Adrenal gland (tissue), 5 donors: ENCODE data around the gene CERS3.

Experiments used
- CTCF ChIP-seq, 6 experiments: fragments of 450-650 bp in 4 of 6; fragments of 200-600 bp in 2 of 6; sonication (generic) in 1 of 6; IDR thresholded peaks; 1 replicate in 5 of 6; 2 replicates in 1 of 6; pipeline versions ENCODE4 v1.5.1 to v1.8.0; 2016 to 2021; ENCODE audit warnings: antibody characterized with exemption in 6 of 6, mild to moderate bottlenecking in 2 of 6, moderate library complexity in 1 of 6
- POLR2A ChIP-seq, 2 donors: fragments of 450-650 bp; IDR thresholded peaks; one replicate each; pipeline ENCODE4 v1.6.1; 2017; ENCODE audit warnings: antibody characterized with exemption in 2 of 2, mild to moderate bottlenecking in 2 of 2, moderate library complexity in 1 of 2
- donor health status: DM: no; HTN: no; CAD: no.

- no peak for TF ChIP-seq CTCF (IDR thresholded peaks at IDR 0.05)
- no peak for TF ChIP-seq POLR2A (IDR thresholded peaks at IDR 0.05)
These were observed 8.0 kb upstream of the CERS3 start for GRCh38 chr15:100536733-100537132.
